Activated CD4-positive, CD25-positive, alpha-beta regulatory T cell treated with anti-CD3 and anti-CD28 coated beads, Interleukin-2, amount 50 U/mL, for 24 hours (primary cell): ENCODE data around the gene CCDC51.
A peak's percentile ranks its signal among the peaks of the same experiment; 100 is the strongest.
"Not testable (repeated sequence)": the region's sequence is repeated elsewhere in the genome, so short reads cannot be mapped to it uniquely, and the experiment has no call there.

Experiments
- ATAC-seq, 2 donors: fragments of 150-1000 bp; cut with Tn5 transposase; one replicate each; pipeline ENCODE4 v1.10.0; 2021; ENCODE audit warnings: mild to moderate bottlenecking in 1 of 2, moderate library complexity in 1 of 2

CCDC51 gene

GRCh38 chr3:48404440-48405342 is 35.2 kb downstream of the CCDC51 start:
- no peak for ATAC-seq

- no peak for ATAC-seq
Observed at GRCh38 chr3:48403533-48404439, 36.1 kb downstream of the CCDC51 start.

GRCh38 chr3:48402907-48403306 is 37.0 kb downstream of the CCDC51 start:
- no peak for ATAC-seq

- ATAC-seq: no peak
Observed at GRCh38 chr3:48402281-48402732, 37.6 kb downstream of the CCDC51 start.

GRCh38 chr3:48401434-48401901 is 38.5 kb downstream of the CCDC51 start:
- ATAC-seq: not testable (repeated sequence)

- peak; percentile 51 to 79 for ATAC-seq
Observed at GRCh38 chr3:48400824-48401433, 39.0 kb downstream of the CCDC51 start.

GRCh38 chr3:48399387-48400172 is 40.3 kb downstream of the CCDC51 start:
- no peak for ATAC-seq

- no peak for ATAC-seq
Observed at GRCh38 chr3:48398701-48399386, 41.1 kb downstream of the CCDC51 start.

- no peak for ATAC-seq
Observed at GRCh38 chr3:48397767-48398681, 41.9 kb downstream of the CCDC51 start.

GRCh38 chr3:48395714-48396113 is 44.2 kb downstream of the CCDC51 start:
- ATAC-seq: no peak

GRCh38 chr3:48394391-48394790 is 45.5 kb downstream of the CCDC51 start:
- ATAC-seq: no peak

- no peak for ATAC-seq
Observed at GRCh38 chr3:48388966-48389365, 51.0 kb downstream of the CCDC51 start.

GRCh38 chr3:48387634-48388033 is 52.3 kb downstream of the CCDC51 start:
- ATAC-seq: no peak
